NCI-H1436 treated with DMSO at 0.1 percent for 48 hours (cell line): ENCODE measurements around the gene PDILT.

Experiments
- DNase-seq: peaks from one replicate; lab custom pipeline; 2025; lab: John Stamatoyannopoulos, UW

PDILT gene

GRCh38 chr16:20363191-20363590 lies 41.3 kb downstream of the PDILT start:
- DNase-seq = no peak

GRCh38 chr16:20359997-20360396 lies 44.5 kb downstream of the PDILT start:
- DNase-seq = no peak

- no peak for DNase-seq
Measured at GRCh38 chr16:20355114-20355782, 49.3 kb downstream of the PDILT start.

GRCh38 chr16:20353379-20353778 lies 51.2 kb downstream of the PDILT start:
- DNase-seq = no peak

GRCh38 chr16:20352615-20353014 lies 51.9 kb downstream of the PDILT start, which contains the start of gene UMOD:
Gene UMOD (minus strand): TSS chr16:20352715. CDS start chr16:20350737, 1,978 bp downstream.
- no peak for DNase-seq

GRCh38 chr16:20349615-20350014 lies 54.9 kb downstream of the PDILT start:
- DNase-seq = no peak

GRCh38 chr16:20348365-20349185 lies 56.0 kb downstream of the PDILT start:
- no peak for DNase-seq

GRCh38 chr16:20347666-20348364 lies 56.7 kb downstream of the PDILT start:
- DNase-seq = no peak

- DNase-seq = no peak
Measured at GRCh38 chr16:20344611-20345010, 59.9 kb downstream of the PDILT start.

GRCh38 chr16:20339744-20340143 lies 64.8 kb downstream of the PDILT start:
- DNase-seq = no peak

GRCh38 chr16:20336955-20337354 lies 67.6 kb downstream of the PDILT start:
- DNase-seq = no peak

- DNase-seq = no peak
Measured at GRCh38 chr16:20334396-20334795, 70.1 kb downstream of the PDILT start.

GRCh38 chr16:20333120-20333519 lies 71.4 kb downstream of the PDILT start:
- DNase-seq = no peak

GRCh38 chr16:20332411-20332810 lies 72.1 kb downstream of the PDILT start:
- DNase-seq = no peak

GRCh38 chr16:20331635-20332034 lies 72.9 kb downstream of the PDILT start:
- no peak for DNase-seq

- no peak for DNase-seq
Measured at GRCh38 chr16:20329392-20330138, 75.0 kb downstream of the PDILT start.

GRCh38 chr16:20327444-20328041 lies 77.0 kb downstream of the PDILT start, which contains the start of gene GP2:
Gene GP2 (minus strand): TSS chr16:20327513. CDS start chr16:20326431, 1,082 bp downstream.
- DNase-seq = no peak

- DNase-seq = no peak
Measured at GRCh38 chr16:20326321-20326720, 78.2 kb downstream of the PDILT start.

GRCh38 chr16:20325005-20325404 lies 79.5 kb downstream of the PDILT start:
- DNase-seq = no peak

GRCh38 chr16:20323591-20324117 lies 80.9 kb downstream of the PDILT start:
- no peak for DNase-seq

- DNase-seq = no peak
Measured at GRCh38 chr16:20322696-20323095, 81.8 kb downstream of the PDILT start.
